ENCODE measurements around the gene TTBK1.

DNA sequence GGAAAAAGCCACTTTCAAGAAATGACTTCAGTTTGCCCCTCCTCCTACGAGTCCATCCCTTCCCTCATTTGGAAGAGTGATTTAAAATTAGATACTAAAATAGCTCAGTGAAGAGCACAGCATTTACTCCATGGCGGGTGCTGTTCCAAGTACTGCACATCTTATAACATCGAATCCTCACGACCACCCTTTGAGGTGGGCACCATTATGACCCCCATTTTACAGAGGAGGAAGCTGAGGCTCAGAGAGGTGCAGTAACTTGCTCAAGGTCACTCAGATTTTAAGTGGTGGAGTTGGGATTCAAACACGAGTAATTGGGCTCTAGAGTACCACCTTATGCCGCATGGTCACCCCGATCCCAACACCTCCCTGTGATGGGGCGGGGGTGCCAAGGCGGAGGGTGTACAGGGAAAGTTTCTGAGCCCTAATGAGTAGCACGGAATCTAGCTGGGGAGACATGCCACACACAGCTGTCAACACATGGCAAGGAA is 25.5 kb downstream of the TTBK1 start:
- TF ChIP-seq, protein P1, sequence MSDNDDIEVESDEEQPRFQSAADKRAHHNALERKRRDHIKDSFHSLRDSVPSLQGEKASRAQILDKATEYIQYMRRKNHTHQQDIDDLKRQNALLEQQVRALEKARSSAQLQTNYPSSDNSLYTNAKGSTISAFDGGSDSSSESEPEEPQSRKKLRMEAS (IDR thresholded peaks at IDR 0.05) = no peak
- TF ChIP-seq TAF1 (IDR thresholded peaks at IDR 0.05; ENCODE audit: low read depth) (no peak), TCF12 (IDR thresholded peaks at IDR 0.05; ENCODE audit: low read depth) (no peak), NFIC (IDR thresholded peaks at IDR 0.05) (no peak), FOXM1 (IDR thresholded peaks at IDR 0.05; ENCODE audit: borderline replicate concordance, low read depth) (no peak), CREB1 (IDR thresholded peaks at IDR 0.05; ENCODE audit: low read depth) (no peak), CEBPB (IDR thresholded peaks at IDR 0.05) (no peak), TEAD4 (IDR thresholded peaks at IDR 0.05) (no peak), RAD21 (IDR thresholded peaks at IDR 0.05; ENCODE audit: low read depth) (no peak), EP300 (IDR thresholded peaks at IDR 0.05; ENCODE audit: borderline replicate concordance) (no peak), USF1 (IDR thresholded peaks at IDR 0.05) (no peak), YY1 (IDR thresholded peaks at IDR 0.05; ENCODE audit: low read depth) (no peak), REST (IDR thresholded peaks at IDR 0.05; ENCODE audit: low read depth) (no peak), EGR1 (IDR thresholded peaks at IDR 0.05) (no peak)

Measured in Ishikawa (cell line).